K562 (cell line): Measurements from ENCODE around the gene GP1BA. TPM values are rescaled to one million over a fixed set of nuclear protein-coding genes. Genes with fewer than 3 reads are reported as not detected.

Source experiments
- ARHGAP35 ChIP-seq: fragments of 450-650 bp; IDR thresholded peaks from 2 replicates; pipeline ENCODE4 v1.6.1; 2018; ENCODE audit not compliant: partially characterized antibody
- CHD1 ChIP-seq: fragments of 200-600 bp; sonication (generic); IDR thresholded peaks from one replicate; pipeline ENCODE4 v1.6.1; 2012; ENCODE audit warnings: mild to moderate bottlenecking, moderate library complexity, low read length, inconsistent platforms
- COPS2 ChIP-seq: fragments of 450-650 bp; conservative IDR thresholded peaks from 2 replicates; pipeline ENCODE4 v1.6.1; 2016; ENCODE audit warnings: mild to moderate bottlenecking, moderate library complexity
- E2F5 ChIP-seq: sonication (generic); formaldehyde crosslinking; IDR thresholded peaks from 2 replicates; pipeline ENCODE4 v1.8.0; 2022; ENCODE audit warnings: mild to moderate bottlenecking, missing genetic modification reagents
- ETV6 ChIP-seq, 3 experiments: fragments of 150-350 bp in 1 of 3; sonication (generic) in 1 of 3; formaldehyde crosslinking in 1 of 3; IDR thresholded peaks; 2 replicates each; pipeline versions ENCODE4 v1.6.1 to v1.8.0; 2014 to 2022; ENCODE audit warnings: borderline replicate concordance in 2 of 3, low read depth in 2 of 3, antibody characterized with exemption in 1 of 3, low read length in 1 of 3, mild to moderate bottlenecking in 1 of 3, missing genetic modification reagents in 1 of 3
- HEY1 ChIP-seq: fragments of 250-450 bp; sonication (Bioruptor Pico); IDR thresholded peaks from 2 replicates; pipeline ENCODE4 v1.5.0; 2020; ENCODE audit warnings: mild to moderate bottlenecking, moderate library complexity, borderline replicate concordance
- HNRNPLL ChIP-seq: fragments of 200-400 bp; formaldehyde crosslinking; IDR thresholded peaks from 2 replicates; pipeline ENCODE4 v1.6.1; 2017; ENCODE audit warnings: low read length, low read depth, mild to moderate bottlenecking; ENCODE audit not compliant: poor library complexity, severe bottlenecking
- LARP7 ChIP-seq: fragments of 450-650 bp; IDR thresholded peaks from 2 replicates; pipeline ENCODE4 v1.6.1; 2016
- POU5F1 ChIP-seq: fragments of 150-350 bp; IDR thresholded peaks from 2 replicates; pipeline ENCODE4 v1.6.1; 2014; ENCODE audit warnings: borderline replicate concordance, low read length, low read depth, mild to moderate bottlenecking; ENCODE audit not compliant: partially characterized antibody
- PRDM10 ChIP-seq: fragments of 450-650 bp; IDR thresholded peaks from 2 replicates; pipeline ENCODE4 v1.6.1; 2018; ENCODE audit not compliant: partially characterized antibody
- PREB ChIP-seq: sonication (generic); formaldehyde crosslinking; IDR thresholded peaks from 2 replicates; pipeline ENCODE4 v1.8.1; 2023; ENCODE audit warnings: mild to moderate bottlenecking, missing genetic modification reagents
- RBFOX2 ChIP-seq: fragments of 200-400 bp; formaldehyde crosslinking; IDR thresholded peaks from 2 replicates; pipeline ENCODE4 v1.6.1; 2017; ENCODE audit warnings: low read depth, mild to moderate bottlenecking, low read length, moderate library complexity
- RCOR1 ChIP-seq, 2 experiments: IDR thresholded peaks; 2 replicates each; pipeline ENCODE4 v1.6.1; 2012; ENCODE audit warnings: low read depth in 2 of 2, low read length in 2 of 2, borderline replicate concordance in 1 of 2, improper control_type of control experiment in 1 of 2
- SMARCE1 ChIP-seq: fragments of 450-650 bp; IDR thresholded peaks from 2 replicates; pipeline ENCODE4 v1.7.1; 2016; ENCODE audit warnings: mild to moderate bottlenecking
- SPI1 ChIP-seq: IDR thresholded peaks from 2 replicates; pipeline ENCODE4 v1.6.1; 2011; ENCODE audit warnings: low read depth, low read length, control low read depth, borderline replicate concordance
- SRF ChIP-seq, 2 experiments: fragments of 250-450, 450-650 bp in 1 of 2; sonication (Bioruptor Pico) in 1 of 2; sonication (generic) in 1 of 2; formaldehyde crosslinking; IDR thresholded peaks; 2 replicates each; pipeline versions ENCODE4 v1.5.0 to v1.5.1; 2020 to 2022; ENCODE audit warnings: mild to moderate bottlenecking in 1 of 2, missing genetic modification reagents in 1 of 2
- TRIM28 ChIP-seq: fragments of 450-650 bp; IDR thresholded peaks from 2 replicates; pipeline ENCODE4 v1.6.1; 2017
- ZHX1 ChIP-seq: fragments of 150-350 bp; conservative IDR thresholded peaks from 2 replicates; pipeline ENCODE4 v1.6.1; 2014; ENCODE audit warnings: low read length
- ZNF124 ChIP-seq: sonication (generic); formaldehyde crosslinking; IDR thresholded peaks from 2 replicates; pipeline ENCODE4 v1.8.1; 2022; ENCODE audit warnings: missing genetic modification reagents
- ZNF133 ChIP-seq: fragments of 250-450 bp; sonication (Bioruptor Pico); IDR thresholded peaks from 2 replicates; pipeline ENCODE4 v1.4.0; 2020; ENCODE audit warnings: mild to moderate bottlenecking
- polyA plus RNA-seq, 8 experiments: library from polyadenylated mRNA; depleted of rRNA in 4 of 8; stranded (reverse) in 5 of 8; unstranded in 3 of 8; fragments of >200 nt; fragmentation: Nextera tagmentation in 2 of 8; fragmentation: Illumina TruSeq in 1 of 8; extraction: Ambion mirVana in 2 of 8; extraction: Trizol in 1 of 8; gene quantifications; 2 replicates each; pipeline versions ENCODE4 v1.2.1 to v1.2.3, GENCODE V29; 2011 to 2014; ENCODE audit warnings: inconsistent platforms in 1 of 8, missing spikeins in 1 of 8
- total RNA-seq, 7 experiments: library from RNA; depleted of rRNA in 6 of 7; stranded (reverse); fragments of >200 nt in 6 of 7; fragmentation: Illumina TruSeq in 2 of 7; extraction: Trizol in 2 of 7; gene quantifications; 2 replicates each; pipeline versions ENCODE4 v1.2.1 to v1.2.3, GENCODE V29; 2011 to 2021; ENCODE audit warnings: low replicate concordance in 1 of 7

GP1BA gene
- total and polyA plus RNA-seq, 9 of the 15 experiments (the other 6 are each of a cell fraction or from before 2014, with no cell fraction given): 0.01 TPM; not detected in 8

- no peak for TF ChIP-seq E2F5 (CRISPR knock-in tag)
- TF ChIP-seq PRDM10: no peak
- TF ChIP-seq HEY1 (CRISPR knock-in tag): no peak
- no peak for TF ChIP-seq ARHGAP35
- no peak for TF ChIP-seq ZHX1
- TF ChIP-seq LARP7: no peak
- TF ChIP-seq CHD1: no peak
- no peak for TF ChIP-seq PREB (CRISPR knock-in tag)
- TF ChIP-seq ZNF133 (CRISPR knock-in tag): no peak
- no peak for TF ChIP-seq TRIM28
- peak; percentile 61 for TF ChIP-seq RBFOX2
- no peak for TF ChIP-seq COPS2
- no peak for TF ChIP-seq SRF (CRISPR knock-in tag; IDR thresholded peaks at IDR 0.05)
- no peak for TF ChIP-seq ZNF124 (CRISPR knock-in tag)
- TF ChIP-seq SPI1: no peak
- TF ChIP-seq POU5F1: no peak
- TF ChIP-seq HNRNPLL: peak; percentile 93
- TF ChIP-seq RCOR1 (IDR thresholded peaks at IDR 0.05; ENCODE audit: borderline replicate concordance in 1 of 2, low read depth in 2 of 2, low read length in 2 of 2): no peak
- TF ChIP-seq SMARCE1: no peak
- no peak for TF ChIP-seq ETV6 (IDR thresholded peaks at IDR 0.05; ENCODE audit: borderline replicate concordance in 1 of 2, low read depth in 2 of 2, low read length in 1 of 2)
- no peak for TF ChIP-seq ETV6 (CRISPR knock-in tag; IDR thresholded peaks at IDR 0.05; ENCODE audit: borderline replicate concordance)
Measured at GRCh38 chr17:4966844-4967538, 34.9 kb downstream of the GP1BA start (continued).
